Measurements from ENCODE around the gene FITM2.

Gene FITM2

GRCh38 chr20:44280387-44280786 is 30.6 kb downstream of the FITM2 start:
- no peak for DNase-seq (ENCODE audit: low read depth, low spot score)

- DNase-seq (ENCODE audit: low read depth, low spot score) = no peak
These were observed 31.8 kb downstream of the FITM2 start for GRCh38 chr20:44279228-44279627.

GRCh38 chr20:44274303-44275017 is 36.5 kb downstream of the FITM2 start:
- no peak for DNase-seq (ENCODE audit: low read depth, low spot score)

GRCh38 chr20:44273231-44274215 is 37.5 kb downstream of the FITM2 start:
- no peak for DNase-seq (ENCODE audit: low read depth, low spot score)

GRCh38 chr20:44271915-44272663 is 38.9 kb downstream of the FITM2 start:
- no peak for DNase-seq (ENCODE audit: low read depth, low spot score)

- DNase-seq (ENCODE audit: low read depth, low spot score) = no peak
These were observed 42.2 kb downstream of the FITM2 start for GRCh38 chr20:44268802-44269201.

GRCh38 chr20:44264287-44264686 is 46.7 kb downstream of the FITM2 start:
- DNase-seq (ENCODE audit: low read depth, low spot score) = no peak

- DNase-seq (ENCODE audit: low read depth, low spot score) = no peak
These were observed 52.6 kb downstream of the FITM2 start for GRCh38 chr20:44258226-44258890.

GRCh38 chr20:44256961-44257360 is 54.0 kb downstream of the FITM2 start:
- DNase-seq (ENCODE audit: low read depth, low spot score) = no peak

- DNase-seq (ENCODE audit: low read depth, low spot score) = no peak
These were observed 55.1 kb downstream of the FITM2 start for GRCh38 chr20:44255942-44256341.

- no peak for DNase-seq (ENCODE audit: low read depth, low spot score)
These were observed 56.9 kb downstream of the FITM2 start for GRCh38 chr20:44254073-44254472.

- DNase-seq (ENCODE audit: low read depth, low spot score) = no peak
These were observed 57.5 kb downstream of the FITM2 start for GRCh38 chr20:44253528-44253927.

Data from smooth muscle cell of the brain vasculature (primary cell).